ENCODE results near the gene PLXDC2. TPM values are rescaled to one million over a fixed set of nuclear protein-coding genes. Genes with fewer than 3 reads are reported as not detected.

The PLXDC2 gene
- total and polyA plus RNA-seq, 2 experiments from 2014 or later, result 13.5 to 19.4 TPM

GRCh38 chr10:19983880-19984565 is 167.8 kb downstream of the PLXDC2 start:
- H3K4me1 ChIP-seq (ENCODE audit: insufficient read depth), result peaks cover 63% of the 10 kb centered on the region
- no peak overlapping the region for H3K4me3 Mint-ChIP-seq
- no peaks in the 10 kb centered on the region for H4K20me1 ChIP-seq (replicated peaks; ENCODE audit: insufficient read depth)
- peaks cover 76% of the 10 kb centered on the region for H3K4me1 Mint-ChIP-seq
- H3K27me3 ChIP-seq (ENCODE audit: insufficient read depth), result no peaks in the 10 kb centered on the region
- peaks cover 3% of the 10 kb centered on the region; the same call in 2 of the 3 replicates for H3K36me3 Mint-ChIP-seq (ENCODE audit: low read depth)
- no peak overlapping the region for H2AFZ ChIP-seq
- no peaks in the 10 kb centered on the region for H3K9me3 Mint-ChIP-seq
- H3K79me2 ChIP-seq (replicated peaks; ENCODE audit: insufficient read depth), result peaks cover 57% of the 10 kb centered on the region
- no peak overlapping the region for H3K4me2 ChIP-seq
- peak overlapping the region; percentile 78 for H3K27ac Mint-ChIP-seq
- TF ChIP-seq CTCF (conservative IDR thresholded peaks at IDR 0.05; ENCODE audit: low read depth in 2 of 2) (no peak), ETS1 (IDR thresholded peaks at IDR 0.05) (no peak), ZNF331 (CRISPR knock-in tag; IDR thresholded peaks at IDR 0.05; ENCODE audit: low read depth) (no peak), STAT1 (IDR thresholded peaks at IDR 0.05; ENCODE audit: unreplicated experiment) (no peak), ZNF114 (CRISPR knock-in tag; IDR thresholded peaks at IDR 0.05) (no peak), JUNB (IDR thresholded peaks at IDR 0.05; ENCODE audit: unreplicated experiment) (no peak), NANOG (IDR thresholded peaks at IDR 0.05; ENCODE audit: borderline replicate concordance) (no peak), EZH2phosphoT487 (IDR thresholded peaks at IDR 0.05; ENCODE audit: unreplicated experiment) (no peak), ZNF462 (CRISPR knock-in tag; IDR thresholded peaks at IDR 0.05) (no peak)
- ATAC-seq (no peak), DNase-seq (ENCODE audit: low spot score) (no peak)
- no peak overlapping the region for H3K27ac ChIP-seq (ENCODE audit: low read depth)
- no peaks in the 10 kb centered on the region for H3F3A ChIP-seq (replicated peaks; ENCODE audit: low read depth)
- no peaks in the 10 kb centered on the region for H3K27me3 Mint-ChIP-seq (ENCODE audit: insufficient read depth, low read depth, poor library complexity)
- no peaks in the 10 kb centered on the region for H3K36me3 ChIP-seq (ENCODE audit: insufficient read depth)
- H3K9me2 ChIP-seq (ENCODE audit: insufficient read depth), result no peaks in the 10 kb centered on the region
- H3K4me3 ChIP-seq, result no peak overlapping the region
